Stimulated activated memory B cell treated with anti-CD40 and anti-IgM and Interleukin-4, amounts not matched to agents 10 μg/mL and 1 μg/mL and 100 μg/mL, for 72 hours (primary cell): ENCODE measurements around the gene HES7.

Source experiments
- ATAC-seq: fragments of 150-1000 bp; cut with Tn5 transposase; 2 replicates; pipeline ENCODE4 v1.10.0; 2021
- H3K27ac Mint-ChIP-seq: one replicate; pipeline ENCODE4 v1.8.0; 2022; ENCODE audit warnings: mild to moderate bottlenecking, mixed read lengths
- H3K27me3 Mint-ChIP-seq: one replicate; pipeline ENCODE4 v1.8.0; 2022; ENCODE audit warnings: mixed read lengths
- H3K36me3 Mint-ChIP-seq: one replicate; pipeline ENCODE4 v1.8.0; 2022; ENCODE audit warnings: mixed read lengths
- H3K4me1 Mint-ChIP-seq: one replicate; pipeline ENCODE4 v1.8.0; 2022; ENCODE audit warnings: mixed read lengths
- H3K4me3 Mint-ChIP-seq: one replicate; pipeline ENCODE4 v1.8.0; 2022; ENCODE audit warnings: mild to moderate bottlenecking, moderate library complexity, mixed read lengths
- H3K9me3 Mint-ChIP-seq: one replicate; pipeline ENCODE4 v1.8.0; 2022; ENCODE audit warnings: mixed read lengths

HES7 gene

GRCh38 chr17:8159459-8160223 is 35.7 kb upstream of the HES7 start:
- peaks cover 59% of the 10 kb centered on the region for H3K4me1 Mint-ChIP-seq
- no peaks in the 10 kb centered on the region for H3K9me3 Mint-ChIP-seq
- no peaks in the 10 kb centered on the region for H3K27me3 Mint-ChIP-seq
- H3K27ac Mint-ChIP-seq = peak overlapping the region; percentile 99
- H3K4me3 Mint-ChIP-seq = no peak overlapping the region
- no peak for ATAC-seq
- H3K36me3 Mint-ChIP-seq = peaks cover 24% of the 10 kb centered on the region

- peaks cover 24% of the 10 kb centered on the region for H3K36me3 Mint-ChIP-seq
- no peaks in the 10 kb centered on the region for H3K9me3 Mint-ChIP-seq
- peaks cover 53% of the 10 kb centered on the region for H3K4me1 Mint-ChIP-seq
- ATAC-seq = no peak
- no peaks in the 10 kb centered on the region for H3K27me3 Mint-ChIP-seq
- no peak overlapping the region for H3K4me3 Mint-ChIP-seq
- H3K27ac Mint-ChIP-seq = peak overlapping the region; percentile 76
Measured at GRCh38 chr17:8159032-8159400, 35.1 kb upstream of the HES7 start.

GRCh38 chr17:8158267-8159031 is 34.5 kb upstream of the HES7 start:
- Mint-ChIP-seq H3K9me3 (no peaks in the 10 kb centered on the region), H3K27ac (peak overlapping the region; percentile 76), H3K4me3 (peak overlapping the region; percentile 34), H3K4me1 (peaks cover 47% of the 10 kb centered on the region), H3K36me3 (peaks cover 24% of the 10 kb centered on the region), H3K27me3 (no peaks in the 10 kb centered on the region)
- ATAC-seq = peak; percentile 16

GRCh38 chr17:8156246-8156992 is 32.5 kb upstream of the HES7 start:
- peaks cover 21% of the 10 kb centered on the region for H3K36me3 Mint-ChIP-seq
- no peaks in the 10 kb centered on the region for H3K27me3 Mint-ChIP-seq
- peaks cover 32% of the 10 kb centered on the region for H3K4me1 Mint-ChIP-seq
- ATAC-seq = peak; percentile 95
- no peaks in the 10 kb centered on the region for H3K9me3 Mint-ChIP-seq
- no peak overlapping the region for H3K27ac Mint-ChIP-seq
- H3K4me3 Mint-ChIP-seq = no peak overlapping the region

- H3K9me3 Mint-ChIP-seq = no peaks in the 10 kb centered on the region
- peaks cover 27% of the 10 kb centered on the region for H3K4me1 Mint-ChIP-seq
- H3K36me3 Mint-ChIP-seq = peaks cover 16% of the 10 kb centered on the region
- ATAC-seq = peak; percentile 1
- no peaks in the 10 kb centered on the region for H3K27me3 Mint-ChIP-seq
- H3K4me3 Mint-ChIP-seq = no peak overlapping the region
- H3K27ac Mint-ChIP-seq = no peak overlapping the region
Measured at GRCh38 chr17:8155996-8156245, 32.0 kb upstream of the HES7 start.

- no peak for ATAC-seq
- Mint-ChIP-seq H3K27ac (no peak overlapping the region), H3K4me1 (peaks cover 27% of the 10 kb centered on the region), H3K4me3 (no peak overlapping the region), H3K36me3 (peaks cover 11% of the 10 kb centered on the region), H3K9me3 (no peaks in the 10 kb centered on the region), H3K27me3 (no peaks in the 10 kb centered on the region)
Measured at GRCh38 chr17:8155231-8155995, 31.5 kb upstream of the HES7 start.

GRCh38 chr17:8154608-8155155 is 30.8 kb upstream of the HES7 start:
- Mint-ChIP-seq H3K36me3 (peaks cover 7% of the 10 kb centered on the region), H3K4me3 (peak overlapping the region; percentile 33), H3K4me1 (peaks cover 27% of the 10 kb centered on the region), H3K9me3 (no peaks in the 10 kb centered on the region), H3K27me3 (no peaks in the 10 kb centered on the region), H3K27ac (no peak overlapping the region)
- no peak for ATAC-seq

- Mint-ChIP-seq H3K4me3 (peak overlapping the region; percentile 33), H3K27ac (no peak overlapping the region), H3K4me1 (peaks cover 25% of the 10 kb centered on the region), H3K27me3 (no peaks in the 10 kb centered on the region), H3K36me3 (peaks cover 10% of the 10 kb centered on the region), H3K9me3 (no peaks in the 10 kb centered on the region)
- ATAC-seq = no peak
Measured at GRCh38 chr17:8153957-8154607, 30.2 kb upstream of the HES7 start.

- no peak for ATAC-seq
- H3K36me3 Mint-ChIP-seq = peaks cover 15% of the 10 kb centered on the region
- H3K4me3 Mint-ChIP-seq = peak overlapping the region; percentile 53
- peaks cover 20% of the 10 kb centered on the region for H3K4me1 Mint-ChIP-seq
- H3K27me3 Mint-ChIP-seq = no peaks in the 10 kb centered on the region
- no peaks in the 10 kb centered on the region for H3K9me3 Mint-ChIP-seq
- no peak overlapping the region for H3K27ac Mint-ChIP-seq
Measured at GRCh38 chr17:8153525-8153956, 29.6 kb upstream of the HES7 start.

GRCh38 chr17:8153031-8153451 is 29.1 kb upstream of the HES7 start:
- Mint-ChIP-seq H3K9me3 (no peaks in the 10 kb centered on the region), H3K27ac (no peak overlapping the region), H3K36me3 (peaks cover 20% of the 10 kb centered on the region), H3K27me3 (no peaks in the 10 kb centered on the region), H3K4me3 (no peak overlapping the region), H3K4me1 (peaks cover 16% of the 10 kb centered on the region)
- ATAC-seq = no peak

GRCh38 chr17:8152112-8152775 is 28.3 kb upstream of the HES7 start, which contains the start of gene PER1:
Gene PER1 (minus strand): TSS chr17:8152404. CDS start chr17:8150706, 1,698 bp downstream.
- Mint-ChIP-seq H3K9me3 (no peaks in the 10 kb centered on the region), H3K27me3 (no peaks in the 10 kb centered on the region), H3K36me3 (peaks cover 28% of the 10 kb centered on the region), H3K4me1 (peaks cover 16% of the 10 kb centered on the region), H3K27ac (peak within 1 kb of the TSS; percentile 74), H3K4me3 (peak within 1 kb of the TSS; percentile 83)
- peak; percentile 39 for ATAC-seq

- Mint-ChIP-seq H3K27ac (peak overlapping the region; percentile 74), H3K4me1 (peaks cover 16% of the 10 kb centered on the region), H3K36me3 (peaks cover 34% of the 10 kb centered on the region), H3K27me3 (no peaks in the 10 kb centered on the region), H3K9me3 (no peaks in the 10 kb centered on the region), H3K4me3 (peak overlapping the region; percentile 83)
- no peak for ATAC-seq
Measured at GRCh38 chr17:8151641-8152111, 27.8 kb upstream of the HES7 start.

GRCh38 chr17:8151120-8151640 is 27.3 kb upstream of the HES7 start:
- Mint-ChIP-seq H3K4me3 (peak overlapping the region; percentile 83), H3K27ac (peak overlapping the region; percentile 74), H3K27me3 (no peaks in the 10 kb centered on the region), H3K4me1 (peaks cover 20% of the 10 kb centered on the region), H3K9me3 (no peaks in the 10 kb centered on the region), H3K36me3 (peaks cover 39% of the 10 kb centered on the region)
- ATAC-seq = peak; percentile 74
